SK-N-SH (cell line): ENCODE data around the gene STIP1. TPM values are rescaled to one million over a fixed set of nuclear protein-coding genes. Genes with fewer than 3 reads are reported as not detected.

ENCODE experiments used
- CTCF ChIA-PET: fragments of 300-600, 350-600 bp; formaldehyde crosslinking; extraction: SDS; loops from one replicate; lab custom pipeline; 2021; lab: Yijun Ruan, JAX
- POLR2A ChIA-PET: fragments of 350-600 bp; sonication (Branson Sonifier 250); formaldehyde crosslinking; extraction: SDS; loops from one replicate; lab custom pipeline; 2020; ENCODE audit warnings: antibody characterized with exemption, inconsistent platforms; lab: Yijun Ruan, JAX
- DNase-seq: peaks from one replicate; pipeline ENCODE4 v3.0.0; 2012
- H2AFZ ChIP-seq: fragments of 200-600 bp; sonication (generic); 2 replicates; pipeline ENCODE4 v1.8.1; 2016; ENCODE audit warnings: antibody characterized with exemption, mild to moderate bottlenecking, low read depth
- H3F3A ChIP-seq: fragments of 200-600 bp; sonication (generic); replicated peaks from 2 replicates; pipeline ENCODE3; 2016; ENCODE audit warnings: antibody characterized with exemption, mild to moderate bottlenecking; ENCODE audit not compliant: insufficient read depth
- H3K27ac ChIP-seq, 2 experiments: fragments of 200-500 bp in 1 of 2; fragments of 200-600 bp in 1 of 2; sonication (Bioruptor generic) in 1 of 2; sonication (generic), shearing (Covaris generic) in 1 of 2; 2 replicates each; pipeline versions ENCODE4 v1.5.1 to v1.6.1; 2014 to 2016; ENCODE audit warnings: low read depth in 2 of 2, inconsistent platforms in 1 of 2, low read length in 1 of 2, mild to moderate bottlenecking in 1 of 2, mixed read lengths in 1 of 2
- H3K27me3 ChIP-seq: fragments of 200-600 bp; sonication (generic), shearing (Covaris generic); 2 replicates; pipeline ENCODE4 v1.6.1; 2016; ENCODE audit warnings: mixed run types; ENCODE audit not compliant: insufficient read depth
- H3K36me3 ChIP-seq, 2 experiments: fragments of 200-500 bp in 1 of 2; fragments of 200-600 bp in 1 of 2; sonication (Bioruptor generic) in 1 of 2; sonication (generic) in 1 of 2; replicated peaks in 1 of 2; 2 replicates each; pipeline versions ENCODE3 to v1.5.1; 2014 to 2016; ENCODE audit warnings: low read length in 1 of 2, mild to moderate bottlenecking in 1 of 2; ENCODE audit not compliant: insufficient read depth in 2 of 2, control insufficient read depth in 1 of 2
- H3K4me1 ChIP-seq, 2 experiments: fragments of 200-500 bp in 1 of 2; fragments of 200-600 bp in 1 of 2; sonication (Bioruptor generic) in 1 of 2; sonication (generic), shearing (Covaris generic) in 1 of 2; 2 replicates each; pipeline versions ENCODE4 v1.5.1 to v1.6.1; 2014 to 2016; ENCODE audit warnings: low read depth in 1 of 2, low read length in 1 of 2, mixed run types in 1 of 2; ENCODE audit not compliant: insufficient read depth in 2 of 2, control insufficient read depth in 1 of 2
- H3K4me2 ChIP-seq: fragments of 200-600 bp; sonication (generic), shearing (Covaris generic); 2 replicates; pipeline ENCODE4 v1.6.1; 2017; ENCODE audit warnings: mixed run types
- H3K4me3 ChIP-seq, 2 experiments: fragments of 200-500 bp in 1 of 2; fragments of 200-600 bp in 1 of 2; sonication (Bioruptor generic) in 1 of 2; sonication (generic), shearing (Covaris generic) in 1 of 2; 2 replicates each; pipeline versions ENCODE4 v1.5.1 to v1.8.1; 2014 to 2016; ENCODE audit warnings: low read depth in 2 of 2, inconsistent platforms in 1 of 2, low read length in 1 of 2, mild to moderate bottlenecking in 1 of 2, mixed read lengths in 1 of 2, moderate library complexity in 1 of 2
- H3K79me2 ChIP-seq: fragments of 200-600 bp; sonication (generic); 2 replicates; pipeline ENCODE4 v1.8.1; 2017; ENCODE audit warnings: mild to moderate bottlenecking; ENCODE audit not compliant: insufficient read depth
- H3K9ac ChIP-seq: fragments of 200-600 bp; sonication (generic); 2 replicates; pipeline ENCODE4 v1.6.1; 2017; ENCODE audit warnings: mixed run types
- H3K9me2 ChIP-seq: fragments of 200-600 bp; sonication (generic); 2 replicates; pipeline ENCODE4 v1.6.1; 2017; ENCODE audit warnings: mixed run types
- H3K9me3 ChIP-seq: fragments of 200-600 bp; sonication (generic); 2 replicates; pipeline ENCODE4 v1.6.1; 2017; ENCODE audit warnings: mixed run types, mild to moderate bottlenecking, moderate library complexity
- H4K20me1 ChIP-seq: fragments of 200-600 bp; sonication (generic); 2 replicates; pipeline ENCODE4 v1.6.1; 2017; ENCODE audit warnings: mild to moderate bottlenecking, mixed run types; ENCODE audit not compliant: insufficient read depth
- ELF1 ChIP-seq: IDR thresholded peaks from 2 replicates; pipeline ENCODE4 v1.4.0; 2012
- EP300 ChIP-seq, 2 experiments: IDR thresholded peaks; 2 replicates each; pipeline versions ENCODE4 v1.4.0 to v1.6.1; 2012; ENCODE audit warnings: borderline replicate concordance in 1 of 2, low read depth in 1 of 2, low read length in 1 of 2
- EZH2phosphoT487 ChIP-seq: fragments of 200-600 bp; sonication (generic); IDR thresholded peaks from 2 replicates; pipeline ENCODE4 v1.6.1; 2017; ENCODE audit warnings: low read depth, mixed run types, mild to moderate bottlenecking, antibody characterized with exemption, moderate library complexity, borderline replicate concordance
- FOSL2 ChIP-seq: IDR thresholded peaks from 2 replicates; pipeline ENCODE4 v1.4.0; 2012; ENCODE audit warnings: low read depth, mild to moderate bottlenecking, moderate library complexity, borderline replicate concordance
- FOXM1 ChIP-seq: IDR thresholded peaks from 2 replicates; pipeline ENCODE4 v1.4.0; 2012; ENCODE audit warnings: low read depth, mild to moderate bottlenecking
- JUND ChIP-seq: IDR thresholded peaks from 2 replicates; pipeline ENCODE4 v1.4.0; 2012
- MEF2A ChIP-seq: IDR thresholded peaks from 2 replicates; pipeline ENCODE4 v1.4.0; 2012; ENCODE audit warnings: low read depth, borderline replicate concordance
- MXI1 ChIP-seq: IDR thresholded peaks from 2 replicates; pipeline ENCODE4 v1.6.1; 2012; ENCODE audit warnings: mild to moderate bottlenecking, low read depth, low read length, improper control_type of control experiment
- NFIC ChIP-seq: IDR thresholded peaks from 2 replicates; pipeline ENCODE4 v1.4.0; 2012; ENCODE audit warnings: borderline replicate concordance
- RAD21 ChIP-seq: IDR thresholded peaks from 2 replicates; pipeline ENCODE4 v1.6.1; 2012; ENCODE audit warnings: mild to moderate bottlenecking, low read length
- REST ChIP-seq: IDR thresholded peaks from 2 replicates; pipeline ENCODE4 v1.6.1; 2012; ENCODE audit warnings: mild to moderate bottlenecking, low read depth, low read length, moderate library complexity
- SMC3 ChIP-seq: IDR thresholded peaks from 2 replicates; pipeline ENCODE4 v1.6.1; 2012; ENCODE audit warnings: low read depth, low read length, improper control_type of control experiment
- TCF12 ChIP-seq: IDR thresholded peaks from 2 replicates; pipeline ENCODE4 v1.4.0; 2012
- USF2 ChIP-seq: fragments of 150-350 bp; IDR thresholded peaks from 2 replicates; pipeline ENCODE4 v1.6.1; 2017; ENCODE audit warnings: antibody characterized with exemption, low read length, low read depth, borderline replicate concordance
- WGBS: methylation state at CpG from one replicate; pipeline ENCODE4 v1.1.6; 2017; ENCODE audit warnings: low lambda C conversion rate; 5-methylcytosine and 5-hydroxymethylcytosine counted together
- polyA plus RNA-seq, 3 experiments: library from polyadenylated mRNA; depleted of rRNA; stranded (reverse); fragments of >200 nt; gene quantifications; 2 replicates each; pipeline ENCODE4 v1.2.3, GENCODE V29; 2012

Gene STIP1
- polyA plus RNA-seq, 1 of the 3 experiments (the other 2 are of a cell fraction) = 163 TPM

GRCh38 chr11:64157631-64158394, 28.2 kb upstream of the STIP1 start:
- Histone ChIP-seq H3K9me3 (no peaks in the 10 kb centered on the region), H3K36me3 (no peaks in the 10 kb centered on the region), H3K27me3 (no peaks in the 10 kb centered on the region), H4K20me1 (no peaks in the 10 kb centered on the region), H3K79me2 (no peaks in the 10 kb centered on the region), H3K9me2 (no peaks in the 10 kb centered on the region), H3K27ac (no peak overlapping the region; a peak in 1 of 4 replicates), H2AFZ (no peak overlapping the region), H3K4me3 (no peak overlapping the region), H3K4me1 (peaks cover 0 to 22% of the 10 kb centered on the region in 2 experiments; a peak in 1 of 4 replicates), H3K4me2 (no peak overlapping the region), H3K9ac (no peak overlapping the region), H3F3A (no peaks in the 10 kb centered on the region)
- POLR2A ChIA-PET = no interaction called here
- WGBS = 95% methylated on average over 17 of the region's 17 CpGs
- CTCF ChIA-PET = no interaction called here
- no peak for TF ChIP-seq JUND
- no peak for TF ChIP-seq FOXM1
- no peak for TF ChIP-seq FOSL2
- no peak for TF ChIP-seq MXI1
- TF ChIP-seq SMC3 = no peak
- no peak for TF ChIP-seq MEF2A
- no peak for TF ChIP-seq EZH2phosphoT487
- no peak for TF ChIP-seq ELF1
- TF ChIP-seq NFIC = no peak
- TF ChIP-seq REST = no peak
- TF ChIP-seq TCF12 = no peak
- no peak for TF ChIP-seq USF2
- no peak for TF ChIP-seq RAD21
- TF ChIP-seq EP300 (IDR thresholded peaks at IDR 0.05; ENCODE audit: borderline replicate concordance in 1 of 2, low read depth in 1 of 2, low read length in 1 of 2) = no peak
- no peak for DNase-seq
